SIG-M5 treated with dmso at 0.1 percent for 504 hours (cell line): Measurements from ENCODE around the gene CGN.
A peak's percentile ranks its signal among the peaks of the same experiment; 100 is the strongest.

Source experiments
- DNase-seq: peaks from one replicate; lab custom pipeline; 2025; ENCODE audit not compliant: unreplicated experiment; lab: John Stamatoyannopoulos, UW

Gene CGN

GRCh38 chr1:151510957-151511635 is at the start of gene CGN:
Gene CGN (plus strand): TSS chr1:151511387. CDS start chr1:151518520, 7,133 bp downstream.
- DNase-seq = peak; percentile 95

- no peak for DNase-seq
Measured at GRCh38 chr1:151461694-151462093, 49.5 kb upstream of the CGN start.

- DNase-seq = no peak
Measured at GRCh38 chr1:151465026-151465425, 46.2 kb upstream of the CGN start.

GRCh38 chr1:151472856-151473731 is 38.1 kb upstream of the CGN start:
- no peak for DNase-seq

GRCh38 chr1:151474745-151475144 is 36.4 kb upstream of the CGN start:
- DNase-seq = no peak

- DNase-seq = no peak
Measured at GRCh38 chr1:151475175-151475574, 36.0 kb upstream of the CGN start.

GRCh38 chr1:151476083-151476482 is 35.1 kb upstream of the CGN start:
- DNase-seq = no peak

- no peak for DNase-seq
Measured at GRCh38 chr1:151477066-151477465, 34.1 kb upstream of the CGN start.

- no peak for DNase-seq
Measured at GRCh38 chr1:151478140-151478812, 32.9 kb upstream of the CGN start.

GRCh38 chr1:151478923-151479322 is 32.3 kb upstream of the CGN start:
- no peak for DNase-seq

- no peak for DNase-seq
Measured at GRCh38 chr1:151479462-151479861, 31.7 kb upstream of the CGN start.

GRCh38 chr1:151482017-151482416 is 29.2 kb upstream of the CGN start:
- no peak for DNase-seq

GRCh38 chr1:151485685-151486255 is 25.4 kb upstream of the CGN start:
- no peak for DNase-seq

- DNase-seq = no peak
Measured at GRCh38 chr1:151486557-151486956, 24.6 kb upstream of the CGN start.

GRCh38 chr1:151491641-151492040 is 19.5 kb upstream of the CGN start:
- DNase-seq = no peak

- no peak for DNase-seq
Measured at GRCh38 chr1:151492120-151492519, 19.1 kb upstream of the CGN start.

GRCh38 chr1:151493042-151493441 is 18.1 kb upstream of the CGN start:
- DNase-seq = no peak

GRCh38 chr1:151494741-151495281 is 16.4 kb upstream of the CGN start:
- DNase-seq = no peak

GRCh38 chr1:151495316-151495715 is 15.9 kb upstream of the CGN start:
- no peak for DNase-seq

GRCh38 chr1:151499365-151499764 is 11.8 kb upstream of the CGN start:
- DNase-seq = no peak

- no peak for DNase-seq
Measured at GRCh38 chr1:151499930-151500329, 11.3 kb upstream of the CGN start.
